GM18519 (cell line): ENCODE results near the gene SLF1.

Experiments
- ATAC-seq: cut with Tn5 transposase; IDR thresholded peaks from one replicate; pipeline ENCODE4 v1.9.1; 2021; ENCODE audit warnings: mild to moderate bottlenecking, moderate library complexity; ENCODE audit not compliant: unreplicated experiment, low FRiP score

The SLF1 gene

DNA sequence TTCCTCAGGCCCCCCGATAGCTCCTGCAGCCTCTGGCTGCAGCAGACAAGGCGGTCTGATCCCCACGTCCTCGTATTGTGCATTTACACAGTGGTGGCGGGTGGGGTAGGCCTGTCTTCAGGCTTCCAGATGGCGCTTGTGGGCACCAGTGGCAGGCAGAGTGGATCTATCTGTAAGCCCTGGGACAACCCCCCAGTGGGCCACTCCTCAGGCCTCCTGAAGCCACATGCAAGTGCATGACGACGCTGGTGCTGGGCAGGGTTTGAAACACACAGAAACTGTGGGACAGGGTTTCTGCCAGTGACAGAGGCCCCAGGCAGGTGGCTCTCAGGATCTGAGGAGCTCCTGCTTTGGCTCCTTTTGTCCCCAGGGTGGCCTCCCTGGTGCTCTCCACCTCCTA lies 42.0 kb downstream of the SLF1 start:
- ATAC-seq, result no peak

DNA sequence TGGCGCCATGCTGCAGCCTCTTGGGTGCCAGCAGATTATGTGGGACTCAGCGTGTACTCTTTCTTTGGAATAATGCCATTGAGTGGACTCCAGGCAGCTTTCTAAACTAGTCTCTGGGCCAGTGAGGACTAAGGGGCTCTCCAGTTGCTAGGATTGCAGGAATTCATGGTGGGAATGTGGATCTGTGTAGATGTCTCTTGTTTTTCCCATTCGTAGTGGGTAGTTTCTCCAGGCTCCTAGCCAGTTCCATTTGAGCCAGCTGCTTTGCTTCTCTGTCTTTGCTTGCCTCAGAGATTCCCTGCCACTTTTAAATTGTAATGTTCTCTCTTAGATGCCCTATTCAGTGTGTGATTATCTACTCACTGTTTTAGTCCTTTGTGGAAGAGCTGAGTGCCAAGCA lies 42.6 kb downstream of the SLF1 start:
- ATAC-seq, result no peak

DNA sequence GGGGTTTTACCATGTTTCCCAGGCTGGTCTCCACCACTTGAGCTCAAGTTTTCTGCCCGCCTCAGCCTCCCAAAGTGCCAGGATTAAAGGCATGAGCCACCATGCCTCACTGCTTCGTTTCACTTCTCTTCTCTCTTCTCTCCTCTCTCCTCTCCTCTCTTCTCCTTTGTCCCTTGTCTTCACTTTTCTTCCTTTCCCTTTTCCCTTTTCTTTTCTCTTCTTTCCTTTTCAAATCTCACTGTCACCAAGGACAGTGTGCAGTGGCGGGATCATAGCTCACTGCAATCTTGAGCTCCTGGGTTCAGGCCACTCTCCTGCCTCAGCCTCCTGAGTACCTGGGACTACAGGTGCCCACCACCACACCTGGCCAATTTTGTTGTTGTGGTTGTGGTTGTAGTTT lies 49.5 kb downstream of the SLF1 start:
- no peak for ATAC-seq

DNA sequence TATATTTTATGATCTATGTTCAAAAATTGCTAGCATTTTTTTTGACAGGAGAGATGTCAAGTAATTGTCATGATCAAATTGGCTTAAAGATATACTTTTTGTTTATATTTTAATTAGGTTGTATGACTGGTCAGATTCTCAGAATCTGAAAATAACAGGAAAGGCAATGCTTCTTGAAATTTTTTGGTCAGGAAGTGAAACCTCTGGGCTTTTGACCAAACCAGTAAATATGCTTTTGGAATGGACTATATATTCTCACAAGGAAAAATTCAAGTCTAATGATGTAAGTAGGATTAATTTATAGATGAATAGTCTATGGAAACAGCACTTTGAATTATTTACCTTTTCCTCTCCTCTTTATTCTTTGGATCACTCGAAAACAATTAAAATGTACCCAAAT lies 52.3 kb downstream of the SLF1 start:
- no peak for ATAC-seq

DNA sequence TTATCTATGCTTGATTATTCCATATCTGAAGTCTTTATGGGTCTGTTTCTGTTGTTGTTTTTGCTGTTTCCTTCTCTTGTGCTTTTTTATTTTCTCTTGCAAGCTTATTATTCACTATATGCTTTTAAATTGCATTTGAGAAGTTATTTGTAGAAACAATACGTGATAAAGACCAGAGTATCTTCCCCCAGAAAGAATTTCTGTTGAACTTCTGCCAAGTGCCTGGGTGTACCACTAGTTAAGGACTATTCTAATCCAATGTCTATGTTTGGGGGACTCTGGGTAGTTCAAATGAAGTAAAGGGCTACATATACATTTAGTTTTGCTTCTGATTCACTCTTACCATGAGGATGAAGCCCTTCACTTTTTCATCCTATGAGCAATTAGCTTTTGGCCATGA lies 54.3 kb downstream of the SLF1 start:
- no peak for ATAC-seq

DNA sequence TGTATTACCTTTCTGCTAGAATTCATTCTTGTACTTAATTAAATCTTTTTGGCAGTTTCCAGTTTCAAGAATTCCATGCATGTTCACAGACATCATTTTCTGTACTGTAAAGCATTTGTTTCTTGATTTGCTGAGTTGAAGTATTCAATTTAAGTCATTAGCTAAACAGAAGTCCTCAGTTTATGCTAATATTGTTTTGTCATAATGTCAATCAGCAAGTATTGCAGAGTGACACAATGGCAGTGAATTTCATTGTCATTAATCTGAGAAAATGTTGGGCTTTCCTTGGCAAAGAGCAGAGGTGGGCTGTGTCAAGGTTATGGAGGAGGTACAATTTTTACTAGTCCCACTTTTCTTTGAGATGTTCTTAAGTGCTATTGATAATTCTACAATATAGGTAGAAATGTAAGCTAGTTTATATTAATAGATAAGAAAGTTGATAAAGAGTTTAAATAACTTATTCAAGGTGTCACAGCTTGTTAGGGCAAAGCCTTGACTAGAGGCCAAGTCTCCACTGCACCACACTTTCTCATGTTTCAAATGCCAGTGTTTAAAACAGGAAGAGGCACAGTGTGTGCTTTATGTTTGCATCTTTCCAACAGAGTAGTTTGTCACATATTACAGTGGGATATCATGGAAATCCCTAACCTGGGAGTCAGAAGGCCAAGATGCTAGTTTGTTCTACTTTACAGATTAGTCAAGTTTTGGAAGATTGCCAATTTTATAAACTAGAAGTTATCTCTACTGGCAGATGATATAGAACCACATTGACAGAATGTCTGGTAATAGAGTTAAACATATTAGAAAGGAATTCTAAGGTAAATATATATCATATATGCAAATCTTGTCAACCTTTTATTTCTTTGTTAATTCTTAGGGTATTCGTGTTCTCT lies 56.3 kb downstream of the SLF1 start:
- ATAC-seq, result no peak

DNA sequence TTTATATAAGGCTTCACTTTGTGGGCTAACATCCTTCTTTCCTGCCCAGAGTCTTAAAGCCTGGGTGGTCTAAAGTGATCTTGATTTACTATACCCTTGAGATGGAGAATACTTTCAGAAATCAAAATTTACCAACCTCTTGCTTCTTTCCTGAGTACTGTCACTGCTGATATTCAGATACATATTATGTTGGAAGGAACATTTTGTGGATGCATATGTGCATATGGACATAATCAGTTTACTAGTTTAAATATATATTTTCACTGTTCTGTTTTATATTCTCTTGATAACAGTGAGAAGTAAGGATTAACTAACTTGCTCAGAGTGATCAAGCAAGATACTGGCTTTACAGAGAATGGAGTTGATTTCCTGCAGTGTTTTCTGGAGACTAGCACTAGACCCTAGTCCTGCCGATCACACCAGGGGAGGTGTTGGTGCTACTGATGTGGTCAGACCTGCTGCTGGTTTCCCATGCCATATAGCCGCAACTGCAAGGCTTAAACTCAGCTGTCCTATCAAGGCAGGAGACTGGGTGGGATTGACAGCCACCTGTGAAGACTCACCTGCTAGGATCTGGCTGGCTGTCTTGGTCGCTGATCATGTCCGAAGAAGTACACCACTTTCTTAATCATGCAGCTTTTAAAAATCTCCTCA lies 57.6 kb downstream of the SLF1 start:
- no peak for ATAC-seq

DNA sequence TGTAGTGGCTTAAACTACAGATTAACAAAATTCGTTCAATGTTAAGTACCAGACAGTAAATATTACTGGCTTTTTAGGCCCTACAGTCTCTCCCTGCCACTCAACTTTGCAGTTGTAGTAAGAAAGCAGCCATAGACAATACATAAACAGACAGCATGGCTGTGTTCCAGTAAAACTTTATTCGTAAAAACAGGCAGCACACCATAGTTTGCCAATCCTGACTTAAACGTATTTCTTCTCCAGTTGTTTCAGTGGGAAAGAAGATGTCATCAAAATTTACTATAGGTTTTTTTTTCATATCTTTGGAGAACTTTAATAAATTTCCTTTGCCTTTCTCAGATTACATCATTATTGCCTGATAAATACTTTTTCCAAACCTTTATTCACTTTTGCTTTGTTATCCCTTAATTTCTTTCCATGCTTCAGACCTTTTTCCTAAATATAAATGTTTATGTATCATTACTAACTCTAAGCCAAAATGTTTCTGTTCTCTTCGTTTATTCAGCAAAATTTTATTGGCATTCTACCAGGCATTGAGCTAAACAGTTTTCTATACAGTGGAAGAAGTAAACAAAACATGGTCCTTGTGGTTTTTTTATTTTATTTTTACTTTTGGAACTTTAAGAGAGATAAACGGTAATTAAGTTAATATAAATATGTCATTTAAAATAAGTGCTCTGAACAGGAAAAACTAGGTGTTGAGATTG lies 64.5 kb downstream of the SLF1 start:
- no peak for ATAC-seq

DNA sequence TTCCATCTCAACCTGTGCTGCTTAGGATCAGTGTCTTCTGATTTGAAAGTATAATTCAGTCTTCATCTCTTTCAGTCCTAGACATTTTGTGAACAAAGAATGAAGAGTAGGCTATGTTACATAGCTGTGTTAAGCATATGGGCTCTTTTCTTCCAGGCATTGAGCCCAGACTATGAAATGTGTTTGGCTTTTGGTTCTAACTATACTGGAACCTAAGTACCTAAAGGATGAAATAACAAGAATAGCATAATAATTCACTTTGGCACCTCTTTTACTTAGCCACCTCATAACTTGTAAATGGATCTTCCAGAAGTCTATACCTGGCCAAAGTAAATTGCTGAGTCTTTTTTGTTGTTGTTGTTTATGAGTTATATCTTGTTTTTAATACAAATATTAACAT lies 71.4 kb downstream of the SLF1 start:
- ATAC-seq, result no peak

DNA sequence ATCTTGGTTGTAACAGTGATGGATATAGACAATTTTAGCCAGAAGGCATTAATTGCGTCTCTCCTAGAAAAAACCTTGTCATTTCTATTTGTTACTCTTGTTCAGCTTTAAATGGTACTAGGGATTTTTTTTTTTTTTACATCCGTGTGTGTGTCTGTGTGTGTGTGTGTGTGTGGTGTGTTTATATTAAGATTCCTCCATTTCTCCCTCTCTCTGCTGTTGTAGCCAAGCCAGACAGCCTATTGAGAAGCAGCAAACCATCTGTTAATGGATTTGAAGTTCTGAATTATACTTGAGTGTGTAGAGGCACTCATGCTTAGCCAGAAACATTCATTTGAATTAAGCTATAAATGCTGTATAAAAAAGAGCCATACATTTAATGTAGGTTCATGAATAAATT lies 72.3 kb downstream of the SLF1 start:
- no peak for ATAC-seq

DNA sequence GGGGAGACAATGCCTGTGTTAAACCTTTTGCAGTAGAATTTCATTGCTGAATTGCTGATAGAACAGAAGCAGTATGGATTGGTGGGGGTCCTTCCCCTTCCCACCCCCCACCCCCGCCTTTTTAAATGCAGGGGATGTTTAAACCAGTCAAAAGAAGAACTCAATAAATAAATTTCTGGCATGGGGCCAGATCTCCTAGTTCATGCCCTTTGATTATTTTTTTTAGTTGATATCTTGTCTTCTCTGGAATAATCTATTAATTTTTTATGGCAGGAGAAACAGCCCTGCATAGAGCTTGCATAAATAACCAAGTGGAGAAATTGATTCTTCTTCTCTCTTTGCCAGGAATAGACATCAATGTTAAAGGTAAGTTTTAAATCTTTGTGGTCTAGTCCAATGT lies 72.8 kb downstream of the SLF1 start:
- no peak for ATAC-seq

DNA sequence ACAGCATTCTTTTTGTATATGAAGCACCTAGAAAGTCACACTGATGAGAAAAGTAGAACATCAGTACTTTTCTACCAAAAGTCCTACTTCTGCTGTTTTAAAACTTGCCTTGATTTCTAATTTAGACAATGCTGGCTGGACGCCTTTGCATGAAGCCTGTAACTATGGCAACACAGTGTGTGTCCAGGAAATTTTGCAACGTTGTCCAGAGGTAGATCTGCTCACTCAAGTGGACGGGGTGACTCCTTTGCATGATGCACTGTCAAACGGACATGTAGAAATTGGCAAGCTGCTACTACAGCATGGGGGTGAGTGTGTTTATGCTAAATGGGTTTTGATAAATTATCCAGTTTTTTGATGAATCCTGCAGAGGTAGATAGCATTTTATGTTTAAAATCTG lies 73.5 kb downstream of the SLF1 start:
- ATAC-seq, result no peak

DNA sequence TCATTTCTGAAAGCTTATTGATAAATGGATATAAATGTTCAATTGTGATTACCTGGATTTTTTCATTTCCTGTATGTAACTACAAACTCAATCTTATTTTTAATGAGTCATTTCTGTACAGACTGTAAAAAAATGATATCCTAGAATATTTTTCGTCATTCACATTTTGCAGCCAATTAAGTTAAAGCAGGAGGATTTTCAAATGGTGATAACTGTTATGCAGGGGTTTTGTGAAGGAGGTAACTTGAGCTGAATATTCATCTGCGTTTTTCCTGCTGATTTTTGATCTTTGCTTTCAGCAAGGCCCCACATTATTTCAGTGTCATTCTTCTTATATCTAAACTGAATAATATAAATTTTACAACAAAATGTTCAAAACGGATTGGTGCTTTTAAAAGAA lies 74.1 kb downstream of the SLF1 start:
- ATAC-seq, result no peak

DNA sequence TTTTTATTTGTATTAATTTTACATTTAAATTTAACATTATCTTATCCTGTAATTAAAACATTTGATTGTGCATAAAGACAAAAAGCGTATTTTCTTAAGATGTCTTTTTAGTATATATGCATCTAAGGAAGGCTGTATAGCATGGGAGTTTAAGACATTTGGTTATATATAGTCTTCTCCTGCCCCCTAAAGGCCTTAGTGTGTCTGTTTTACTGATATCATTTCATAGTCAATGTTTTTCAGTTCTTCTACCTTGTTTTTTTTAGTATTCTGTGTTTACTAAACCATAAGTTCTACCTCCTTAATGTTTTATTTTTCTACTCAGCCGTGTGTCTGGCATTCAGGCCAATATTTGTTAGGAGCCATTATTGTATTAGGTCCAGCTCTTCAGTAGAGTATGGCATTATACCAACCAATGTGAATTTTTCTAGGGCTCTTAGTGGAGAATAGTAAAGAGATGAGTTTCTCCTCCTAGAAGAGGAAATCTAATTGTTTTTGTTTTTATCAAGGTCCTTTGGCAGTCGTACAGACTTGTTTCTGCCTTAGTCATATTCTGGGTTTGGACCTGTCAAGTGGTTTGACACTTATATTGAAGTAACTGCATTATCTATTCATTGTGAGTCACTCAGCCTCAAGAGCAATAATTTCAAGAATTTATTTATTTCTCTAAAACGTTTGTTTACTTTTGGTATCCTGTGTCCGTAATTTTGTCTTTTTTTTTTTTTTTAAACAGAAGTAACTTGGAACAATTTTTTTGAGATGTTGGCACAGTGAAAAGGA lies 74.8 kb downstream of the SLF1 start:
- peak; percentile 42 for ATAC-seq

DNA sequence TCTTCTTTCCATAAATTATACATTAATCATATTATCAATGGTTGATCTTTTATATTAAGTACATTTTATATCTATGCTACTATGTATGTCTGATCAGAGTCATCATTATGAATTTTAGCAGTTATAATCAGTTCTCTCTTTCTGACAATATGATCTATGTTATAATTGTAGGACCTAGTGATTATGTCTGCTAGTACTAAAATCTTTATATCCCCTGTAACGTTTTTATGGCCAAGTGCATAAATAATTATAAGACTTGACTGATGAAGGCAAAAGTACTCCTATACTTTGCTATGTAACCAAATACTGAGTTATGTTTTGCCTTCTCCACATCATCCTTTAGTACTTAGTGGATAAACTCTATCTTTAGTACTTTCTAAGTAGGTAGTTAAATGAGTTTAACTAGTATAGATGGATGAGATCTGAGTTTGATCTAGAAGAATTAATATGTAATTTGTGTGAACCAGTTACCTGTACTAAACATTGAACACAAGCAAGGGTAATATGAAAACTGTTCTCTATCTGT lies 75.4 kb downstream of the SLF1 start:
- no peak for ATAC-seq

DNA sequence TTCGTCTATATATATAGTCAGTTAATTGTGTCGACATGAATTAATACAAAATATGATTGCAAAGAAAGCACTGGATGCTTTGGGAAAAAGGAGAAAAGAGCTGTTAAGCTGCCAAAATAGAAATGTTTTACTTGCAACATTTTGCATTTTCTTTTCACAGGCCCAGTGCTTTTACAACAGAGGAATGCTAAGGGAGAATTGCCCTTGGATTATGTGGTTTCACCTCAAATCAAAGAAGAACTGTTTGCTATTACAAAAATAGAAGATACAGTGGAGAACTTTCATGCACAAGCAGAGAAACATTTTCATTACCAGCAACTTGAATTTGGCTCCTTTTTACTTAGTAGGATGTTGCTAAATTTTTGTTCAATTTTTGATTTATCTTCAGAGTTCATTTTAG lies 76.2 kb downstream of the SLF1 start:
- ATAC-seq, result no peak

DNA sequence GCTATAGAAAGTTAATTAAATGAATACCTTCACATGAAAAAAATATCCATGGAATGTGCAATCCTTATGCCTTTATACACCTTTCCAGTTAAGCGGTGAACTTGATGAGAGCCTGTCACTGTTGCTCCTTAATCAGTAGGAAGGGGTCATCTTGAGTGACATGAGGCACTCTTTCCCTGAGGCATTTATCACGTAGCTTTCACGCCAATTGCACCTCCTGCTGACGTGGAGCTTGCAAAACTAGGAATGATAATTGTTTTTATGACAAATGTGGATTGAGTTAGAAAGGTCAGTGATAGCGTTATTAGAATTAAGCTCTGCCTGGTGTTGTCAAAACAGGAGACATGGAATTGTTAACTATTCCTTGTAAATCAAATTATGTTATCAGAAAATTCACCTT lies 79.7 kb downstream of the SLF1 start:
- ATAC-seq, result no peak

DNA sequence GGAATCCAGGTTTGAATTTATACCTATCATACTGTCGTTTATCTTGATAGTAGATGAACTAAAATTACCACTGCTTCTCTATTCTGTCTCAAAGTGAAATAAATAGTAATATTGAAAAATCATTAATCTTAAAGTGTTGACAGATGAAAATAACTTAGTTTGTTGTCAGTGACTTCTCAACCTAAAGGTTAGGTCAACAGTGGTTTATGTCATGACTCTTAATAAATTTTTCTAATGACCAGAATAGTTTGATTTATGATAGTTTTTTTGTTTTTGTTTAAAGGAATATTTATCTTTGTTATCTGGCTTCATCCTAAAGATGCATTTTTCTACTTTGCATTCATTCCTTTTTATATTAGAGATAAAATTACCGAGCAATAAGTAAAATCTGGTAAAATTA lies 81.1 kb downstream of the SLF1 start:
- no peak for ATAC-seq

DNA sequence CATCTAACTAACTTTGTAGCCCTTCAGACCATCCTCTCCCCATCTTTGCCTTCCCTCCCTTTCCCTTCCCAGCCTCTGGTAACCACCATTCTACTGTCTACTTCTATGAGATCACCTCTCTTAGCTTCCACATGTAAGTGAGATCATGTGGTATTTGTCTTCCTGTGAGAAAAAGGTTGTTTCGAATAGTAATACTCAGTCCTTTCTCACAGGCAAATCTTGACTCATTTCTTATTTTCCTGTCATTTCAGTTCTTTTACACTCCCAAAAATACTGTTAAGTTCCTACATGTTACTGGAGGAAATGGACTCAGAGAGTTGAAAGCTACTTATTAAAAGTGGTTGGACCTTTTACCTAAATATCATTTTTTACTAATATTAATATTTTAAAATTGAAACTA lies 82.1 kb downstream of the SLF1 start:
- ATAC-seq, result peak; percentile 69

DNA sequence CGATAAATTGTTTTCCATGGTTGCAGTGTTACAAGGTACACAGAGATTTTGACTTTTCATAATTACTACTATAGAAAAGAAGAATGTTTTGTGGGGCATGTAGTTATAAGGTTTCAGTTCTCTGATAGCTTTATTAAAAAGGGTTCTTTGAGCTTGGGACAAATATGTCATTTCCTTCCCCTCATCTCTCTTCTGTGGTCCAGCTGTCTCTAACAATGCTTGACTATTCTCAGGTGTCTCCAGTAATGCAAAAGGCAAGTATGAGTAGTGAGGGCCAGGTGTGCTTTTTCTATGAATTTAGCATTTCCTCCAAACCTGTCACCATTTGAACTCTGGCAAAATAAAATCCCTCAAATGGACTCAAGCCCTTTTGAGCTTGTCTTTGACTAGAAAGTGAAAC lies 84.3 kb downstream of the SLF1 start:
- ATAC-seq, result peak; percentile 61

DNA sequence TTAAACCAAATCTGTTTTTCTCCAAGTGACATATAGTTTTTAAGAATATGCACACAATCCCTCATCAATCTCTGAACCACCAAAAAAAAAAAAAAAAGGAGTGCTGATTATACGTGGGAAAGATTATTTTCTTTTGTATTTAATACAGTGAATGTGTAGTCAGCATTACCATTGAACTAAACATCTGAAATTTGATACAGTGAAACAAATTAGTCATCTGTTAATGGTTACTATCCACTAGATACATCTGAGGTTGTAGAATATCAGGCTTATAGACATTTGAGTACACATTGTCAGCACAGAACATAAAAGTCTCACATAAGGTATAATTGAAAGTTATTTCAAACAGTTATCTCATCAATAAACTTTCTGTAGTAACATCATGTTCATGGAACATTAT lies 87.0 kb downstream of the SLF1 start:
- no peak for ATAC-seq
